Endodermal cell (in vitro differentiated cells): Measurements from ENCODE around the gene NFE2. TPM values are rescaled to one million over a fixed set of nuclear protein-coding genes. Genes with fewer than 3 reads are reported as not detected.

Experiments used
- DNase-seq: peaks from one replicate; pipeline ENCODE4 v3.0.0-alpha.2; 2017
- H3K27ac ChIP-seq: 2 replicates; pipeline ENCODE4 v1.5.1; 2013; ENCODE audit warnings: mild to moderate bottlenecking, low read depth, low read length, moderate library complexity
- H3K27me3 ChIP-seq: 2 replicates; pipeline ENCODE4 v1.6.1; 2013; ENCODE audit warnings: mild to moderate bottlenecking, low read length, moderate library complexity; ENCODE audit not compliant: insufficient read depth, control insufficient read depth, poor library complexity, severe bottlenecking
- H3K36me3 ChIP-seq: 2 replicates; pipeline ENCODE4 v1.7.0; 2013; ENCODE audit warnings: mild to moderate bottlenecking, low read length, moderate library complexity; ENCODE audit not compliant: control insufficient read depth, insufficient read depth
- H3K4me1 ChIP-seq: one replicate; pipeline ENCODE4 v1.7.0; 2013; ENCODE audit warnings: low read length; ENCODE audit not compliant: control insufficient read depth, insufficient read depth
- H3K4me3 ChIP-seq: 2 replicates; pipeline ENCODE4 v1.5.1; 2013; ENCODE audit warnings: mild to moderate bottlenecking, low read length, moderate library complexity
- H3K9ac ChIP-seq: 2 replicates; pipeline ENCODE4 v1.6.1; 2013; ENCODE audit warnings: mild to moderate bottlenecking, low read length, moderate library complexity; ENCODE audit not compliant: poor library complexity, severe bottlenecking; ENCODE audit errors: extremely low read depth
- H3K9me3 ChIP-seq: 2 replicates; pipeline ENCODE4 v1.6.1; 2013; ENCODE audit warnings: mild to moderate bottlenecking, low read length, moderate library complexity; ENCODE audit not compliant: control insufficient read depth
- H3K27ac Mint-ChIP-seq: 2 replicates; pipeline ENCODE4 v1.8.0; 2020; ENCODE audit warnings: mixed read lengths
- H3K27me3 Mint-ChIP-seq: 2 replicates; pipeline ENCODE4 v1.8.0; 2021; ENCODE audit warnings: mild to moderate bottlenecking, mixed read lengths; ENCODE audit not compliant: insufficient read depth
- H3K36me3 Mint-ChIP-seq: 2 replicates; pipeline ENCODE4 v1.8.0; 2020; ENCODE audit warnings: low read depth, mixed read lengths
- H3K4me1 Mint-ChIP-seq: 2 replicates; pipeline ENCODE4 v1.8.0; 2020; ENCODE audit warnings: mixed read lengths
- H3K4me3 Mint-ChIP-seq: 2 replicates; pipeline ENCODE4 v1.8.0; 2020; ENCODE audit warnings: mild to moderate bottlenecking, moderate library complexity, mixed read lengths
- H3K9me3 Mint-ChIP-seq: 2 replicates; pipeline ENCODE4 v1.8.0; 2020; ENCODE audit warnings: mild to moderate bottlenecking, mixed read lengths
- WGBS, 2 experiments: methylation state at CpG; one replicate each; pipeline versions ENCODE4 v1.1.5 to v1.1.7; 2013; ENCODE audit warnings: missing lambda C conversion rate in 2 of 2, mixed read lengths in 1 of 2; ENCODE audit not compliant: insufficient coverage in 1 of 2, insufficient read length in 1 of 2; 5-methylcytosine and 5-hydroxymethylcytosine counted together
- total RNA-seq, 2 donors: library from RNA; stranded (reverse); fragmentation: NEBNext Ultra II Directional in 1 of 2; extraction: Animal tissue kit (Norgen Biotek cat#: 25700) in 1 of 2; gene quantifications; 2 replicates in 1 of 2; 3 replicates in 1 of 2; pipeline ENCODE4 v1.2.1, GENCODE V29; 2021
- TF ChIP-seq, protein P1 (sequence below): fragments of 200-600 bp; sonication (generic); conservative IDR thresholded peaks from 2 replicates; pipeline ENCODE4 v1.5.0; 2021; ENCODE audit warnings: antibody characterized with exemption, mild to moderate bottlenecking

NFE2 gene
- total RNA-seq, 2 donors from 2014 or later = 2.7 TPM

DNA sequence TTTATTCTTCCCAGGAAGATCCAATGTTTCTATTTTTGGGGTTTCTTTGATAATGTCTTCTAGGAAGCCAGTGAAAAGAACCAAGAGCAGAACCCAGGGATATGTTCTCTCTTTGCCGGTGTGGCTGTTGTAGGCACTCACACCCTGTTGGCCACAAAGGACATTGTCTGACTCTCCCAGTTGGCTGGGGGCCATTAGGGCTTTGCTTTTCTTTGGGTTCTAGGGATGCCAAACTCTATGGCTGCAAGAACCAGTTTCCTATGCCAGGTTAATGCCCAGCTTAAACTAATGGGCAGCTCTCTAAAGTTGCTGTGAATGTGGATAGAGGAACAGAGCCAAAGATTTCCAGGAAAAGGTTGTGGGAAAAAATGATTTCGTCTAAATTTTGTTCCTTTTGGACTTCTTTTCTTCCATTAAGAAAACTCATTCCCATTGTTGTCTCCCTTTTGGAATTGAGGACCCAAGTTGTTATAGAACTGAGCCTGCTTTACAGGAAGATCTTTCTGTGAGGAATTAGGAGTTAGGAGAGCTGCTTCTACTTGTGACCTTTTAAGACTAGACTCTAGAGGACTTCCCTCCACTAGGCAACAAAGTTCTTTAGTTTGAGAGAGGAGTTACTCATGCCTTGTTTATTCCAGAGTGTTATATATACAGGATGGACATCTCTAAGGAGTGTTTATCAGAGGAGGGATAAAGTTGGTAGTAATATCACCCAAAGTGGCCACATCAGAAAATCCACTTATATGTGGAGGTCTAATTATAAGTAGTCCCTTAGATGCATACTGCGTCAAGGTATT lies 37.2 kb upstream of the NFE2 start:
- TF ChIP-seq, protein P1, sequence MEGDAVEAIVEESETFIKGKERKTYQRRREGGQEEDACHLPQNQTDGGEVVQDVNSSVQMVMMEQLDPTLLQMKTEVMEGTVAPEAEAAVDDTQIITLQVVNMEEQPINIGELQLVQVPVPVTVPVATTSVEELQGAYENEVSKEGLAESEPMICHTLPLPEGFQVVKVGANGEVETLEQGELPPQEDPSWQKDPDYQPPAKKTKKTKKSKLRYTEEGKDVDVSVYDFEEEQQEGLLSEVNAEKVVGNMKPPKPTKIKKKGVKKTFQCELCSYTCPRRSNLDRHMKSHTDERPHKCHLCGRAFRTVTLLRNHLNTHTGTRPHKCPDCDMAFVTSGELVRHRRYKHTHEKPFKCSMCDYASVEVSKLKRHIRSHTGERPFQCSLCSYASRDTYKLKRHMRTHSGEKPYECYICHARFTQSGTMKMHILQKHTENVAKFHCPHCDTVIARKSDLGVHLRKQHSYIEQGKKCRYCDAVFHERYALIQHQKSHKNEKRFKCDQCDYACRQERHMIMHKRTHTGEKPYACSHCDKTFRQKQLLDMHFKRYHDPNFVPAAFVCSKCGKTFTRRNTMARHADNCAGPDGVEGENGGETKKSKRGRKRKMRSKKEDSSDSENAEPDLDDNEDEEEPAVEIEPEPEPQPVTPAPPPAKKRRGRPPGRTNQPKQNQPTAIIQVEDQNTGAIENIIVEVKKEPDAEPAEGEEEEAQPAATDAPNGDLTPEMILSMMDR = no peak
- peak overlapping the region; percentile 20 for H3K27ac Mint-ChIP-seq

DNA sequence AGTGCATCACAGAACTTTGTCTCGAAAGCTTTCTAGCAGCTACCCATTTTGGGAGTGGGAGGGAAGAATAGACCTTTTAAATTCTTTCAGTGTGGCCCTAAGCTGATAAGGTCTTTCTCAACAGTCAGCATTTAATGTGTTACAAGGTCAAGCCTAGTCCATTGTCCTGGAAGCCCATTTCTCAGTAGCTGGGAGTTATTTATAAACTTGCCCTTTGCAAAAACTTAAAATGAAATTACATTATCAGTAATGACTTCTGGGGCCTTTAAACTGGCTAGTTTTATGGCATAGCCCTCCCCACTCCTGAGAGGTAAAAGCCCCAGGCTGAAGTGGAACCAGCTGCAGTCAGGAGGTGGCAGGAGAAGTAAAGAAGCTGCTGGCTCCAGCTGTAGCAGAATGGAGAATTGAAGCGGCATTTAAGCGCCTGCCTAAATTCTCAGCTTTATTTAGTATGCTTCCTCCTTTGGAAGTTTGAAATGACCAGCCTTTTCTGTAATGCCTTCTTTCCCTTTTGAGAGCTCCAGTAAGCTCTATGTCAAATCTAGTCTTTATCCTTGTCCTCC lies 36.5 kb upstream of the NFE2 start:
- H3K36me3 ChIP-seq = peaks cover 33% of the 10 kb centered on the region
- peak; percentile 55 for DNase-seq
- H3K9ac ChIP-seq = peak overlapping the region; percentile 17
- Mint-ChIP-seq H3K27ac (peak overlapping the region; percentile 20), H3K4me1 (peaks cover 38% of the 10 kb centered on the region), H3K36me3 (peaks cover 31% of the 10 kb centered on the region), H3K4me3 (no peak overlapping the region), H3K27me3 (no peaks in the 10 kb centered on the region), H3K9me3 (peaks cover 9% of the 10 kb centered on the region)
- H3K4me3 ChIP-seq = peak overlapping the region; percentile 1
- WGBS, 2 experiments = 74 to 84% methylated on average over 3 of the region's 3 CpGs
- H3K27ac ChIP-seq = peak overlapping the region; percentile 30
- peaks cover 13% of the 10 kb centered on the region for H3K9me3 ChIP-seq
- H3K4me1 ChIP-seq = peaks cover 19% of the 10 kb centered on the region
- no peaks in the 10 kb centered on the region for H3K27me3 ChIP-seq
- TF ChIP-seq, protein P1 = peak; percentile 33

More for the DNA sequence above, 37.2 kb upstream of the NFE2 start:
- H3K4me3 Mint-ChIP-seq = no peak overlapping the region
- Histone ChIP-seq H3K4me3 (peak overlapping the region; percentile 1), H3K27me3 (no peaks in the 10 kb centered on the region), H3K36me3 (peaks cover 40% of the 10 kb centered on the region), H3K27ac (peak overlapping the region; percentile 40), H3K9me3 (peaks cover 16% of the 10 kb centered on the region), H3K9ac (peak overlapping the region; percentile 30), H3K4me1 (peaks cover 19% of the 10 kb centered on the region)
- peaks cover 9% of the 10 kb centered on the region for H3K9me3 Mint-ChIP-seq
- 89 to 100% methylated on average over 1 to 2 of the region's 3 CpGs for WGBS, 2 experiments
- DNase-seq = no peak
- peaks cover 38% of the 10 kb centered on the region for H3K4me1 Mint-ChIP-seq
- peaks cover 38% of the 10 kb centered on the region for H3K36me3 Mint-ChIP-seq
- no peaks in the 10 kb centered on the region for H3K27me3 Mint-ChIP-seq

DNA sequence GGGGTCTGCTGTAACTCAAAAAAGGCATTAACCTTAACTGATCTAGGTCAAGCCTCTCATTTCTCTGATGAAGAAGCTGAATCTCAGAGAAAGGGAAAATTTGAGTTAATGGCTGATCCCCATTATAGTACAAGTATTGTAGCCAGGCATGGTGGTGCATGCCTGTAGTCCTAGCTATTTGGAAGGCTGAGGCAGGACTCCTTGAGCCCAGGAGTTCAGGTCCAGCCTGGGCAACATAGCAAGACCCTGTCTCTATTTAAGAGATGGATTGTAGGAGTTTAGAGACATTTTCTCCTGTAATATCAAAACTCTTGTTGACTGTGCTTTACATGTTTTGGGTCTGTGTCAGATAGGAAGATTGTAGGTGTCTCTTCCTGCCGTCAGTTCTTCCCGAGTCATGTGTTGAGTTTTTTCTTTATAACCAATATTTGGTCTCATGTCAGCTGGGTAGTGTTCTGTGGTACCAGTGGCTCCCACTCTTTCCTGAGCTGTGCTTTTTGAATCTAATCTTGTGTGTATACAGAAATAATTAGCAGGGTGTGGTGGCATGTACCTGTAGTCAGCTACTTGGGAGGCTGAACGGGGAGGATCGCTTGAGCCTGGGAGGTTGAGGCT lies 32.7 kb upstream of the NFE2 start:
- Histone ChIP-seq H3K27me3 (no peaks in the 10 kb centered on the region), H3K9me3 (no peaks in the 10 kb centered on the region), H3K4me3 (no peak overlapping the region), H3K9ac (no peak overlapping the region), H3K4me1 (peaks cover 20% of the 10 kb centered on the region), H3K36me3 (peaks cover 13% of the 10 kb centered on the region), H3K27ac (no peak overlapping the region)
- 98% methylated on average over 4 of the region's 4 CpGs; no CpG with 5 or more reads in 1 of the 2 experiments for WGBS, 2 experiments
- H3K27ac Mint-ChIP-seq = no peak overlapping the region
- H3K9me3 Mint-ChIP-seq = no peaks in the 10 kb centered on the region
- no peaks in the 10 kb centered on the region for H3K27me3 Mint-ChIP-seq
- DNase-seq = no peak
- peaks cover 15% of the 10 kb centered on the region for H3K36me3 Mint-ChIP-seq
- no peak overlapping the region for H3K4me3 Mint-ChIP-seq
- H3K4me1 Mint-ChIP-seq = peaks cover 31% of the 10 kb centered on the region
- TF ChIP-seq, protein P1 = no peak
